ENCODE results near the gene CD74. TPM values are rescaled to one million over a fixed set of nuclear protein-coding genes. Genes with fewer than 3 reads are reported as not detected.

The CD74 gene
- total and polyA plus RNA-seq, 2 of the 13 experiments (the other 11 are each of a cell fraction or from before 2014, with no cell fraction given), result 34.1 to 84.4 TPM

GRCh38 chr5:150449517-150450339, 37.0 kb upstream of the CD74 start, which contains the start of gene RPS14 (continued):
- TF ChIP-seq, protein P1, sequence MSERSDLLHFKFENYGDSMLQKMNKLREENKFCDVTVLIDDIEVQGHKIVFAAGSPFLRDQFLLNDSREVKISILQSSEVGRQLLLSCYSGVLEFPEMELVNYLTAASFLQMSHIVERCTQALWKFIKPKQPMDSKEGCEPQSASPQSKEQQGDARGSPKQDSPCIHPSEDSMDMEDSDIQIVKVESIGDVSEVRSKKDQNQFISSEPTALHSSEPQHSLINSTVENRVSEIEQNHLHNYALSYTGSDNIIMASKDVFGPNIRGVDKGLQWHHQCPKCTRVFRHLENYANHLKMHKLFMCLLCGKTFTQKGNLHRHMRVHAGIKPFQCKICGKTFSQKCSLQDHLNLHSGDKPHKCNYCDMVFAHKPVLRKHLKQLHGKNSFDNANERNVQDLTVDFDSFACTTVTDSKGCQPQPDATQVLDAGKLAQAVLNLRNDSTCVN (CRISPR knock-in tag; IDR thresholded peaks at IDR 0.05; ENCODE audit: borderline replicate concordance), result peak; percentile 63; the same call in 1 of the 2 replicates
- TF ChIP-seq SIN3B (IDR thresholded peaks at IDR 0.05; ENCODE audit: low read length) (0 out of 2 replicates have a peak, but pooled peaks have one; percentile 38), ZBTB42 (CRISPR knock-in tag; IDR thresholded peaks at IDR 0.05) (0 out of 2 replicates have a peak, but pooled peaks have one; percentile 30), REL (CRISPR knock-in tag; conservative IDR thresholded peaks at IDR 0.05) (peak; percentile 87), HES4 (CRISPR knock-in tag; IDR thresholded peaks at IDR 0.05; ENCODE audit: borderline replicate concordance) (peak; percentile 23; the same call in 1 of the 2 replicates), ZFP1 (CRISPR knock-in tag; IDR thresholded peaks at IDR 0.05) (peak; percentile 80), MAF1 (CRISPR knock-in tag; IDR thresholded peaks at IDR 0.05; ENCODE audit: borderline replicate concordance) (no peak; the same call in 1 of the 2 replicates), ZNF414 (CRISPR knock-in tag; IDR thresholded peaks at IDR 0.05) (peak; percentile 44), EP300 (IDR thresholded peaks at IDR 0.05; ENCODE audit: low read depth in 2 of 2, low read length in 2 of 2) (no peak), EP300 (CRISPR knock-in tag; IDR thresholded peaks at IDR 0.05; ENCODE audit: borderline replicate concordance) (0 out of 2 replicates have a peak, but pooled peaks have one; percentile 10), ZKSCAN5 (CRISPR knock-in tag; IDR thresholded peaks at IDR 0.05) (no peak), ZFP62 (CRISPR knock-in tag; IDR thresholded peaks at IDR 0.05) (no peak), ZNF317 (CRISPR knock-in tag; IDR thresholded peaks at IDR 0.05) (peak; percentile 69; the same call in 1 of the 2 replicates), ZNF773 (CRISPR knock-in tag; IDR thresholded peaks at IDR 0.05; ENCODE audit: borderline replicate concordance) (no peak), CAMTA2 (CRISPR knock-in tag; IDR thresholded peaks at IDR 0.05; ENCODE audit: borderline replicate concordance) (peak; percentile 64; the same call in 1 of the 2 replicates), ZMYM2 (CRISPR knock-in tag; IDR thresholded peaks at IDR 0.05) (peak; percentile 99), ZNF263 (CRISPR knock-in tag; IDR thresholded peaks at IDR 0.05) (no peak), MIXL1 (CRISPR knock-in tag; IDR thresholded peaks at IDR 0.05) (peak; percentile 96)
- TF ChIP-seq, protein P2, sequence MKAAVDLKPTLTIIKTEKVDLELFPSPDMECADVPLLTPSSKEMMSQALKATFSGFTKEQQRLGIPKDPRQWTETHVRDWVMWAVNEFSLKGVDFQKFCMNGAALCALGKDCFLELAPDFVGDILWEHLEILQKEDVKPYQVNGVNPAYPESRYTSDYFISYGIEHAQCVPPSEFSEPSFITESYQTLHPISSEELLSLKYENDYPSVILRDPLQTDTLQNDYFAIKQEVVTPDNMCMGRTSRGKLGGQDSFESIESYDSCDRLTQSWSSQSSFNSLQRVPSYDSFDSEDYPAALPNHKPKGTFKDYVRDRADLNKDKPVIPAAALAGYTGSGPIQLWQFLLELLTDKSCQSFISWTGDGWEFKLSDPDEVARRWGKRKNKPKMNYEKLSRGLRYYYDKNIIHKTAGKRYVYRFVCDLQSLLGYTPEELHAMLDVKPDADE (CRISPR knock-in tag; IDR thresholded peaks at IDR 0.05), result peak; percentile 56; the same call in 1 of the 2 replicates
- TF ChIP-seq, protein P3, sequence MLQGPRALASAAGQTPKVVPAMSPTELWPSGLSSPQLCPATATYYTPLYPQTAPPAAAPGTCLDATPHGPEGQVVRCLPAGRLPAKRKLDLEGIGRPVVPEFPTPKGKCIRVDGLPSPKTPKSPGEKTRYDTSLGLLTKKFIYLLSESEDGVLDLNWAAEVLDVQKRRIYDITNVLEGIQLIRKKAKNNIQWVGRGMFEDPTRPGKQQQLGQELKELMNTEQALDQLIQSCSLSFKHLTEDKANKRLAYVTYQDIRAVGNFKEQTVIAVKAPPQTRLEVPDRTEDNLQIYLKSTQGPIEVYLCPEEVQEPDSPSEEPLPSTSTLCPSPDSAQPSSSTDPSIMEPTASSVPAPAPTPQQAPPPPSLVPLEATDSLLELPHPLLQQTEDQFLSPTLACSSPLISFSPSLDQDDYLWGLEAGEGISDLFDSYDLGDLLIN (CRISPR knock-in tag; IDR thresholded peaks at IDR 0.05; ENCODE audit: borderline replicate concordance), result 0 out of 2 replicates have a peak, but pooled peaks have one; percentile 12
- TF ChIP-seq, protein P4, sequence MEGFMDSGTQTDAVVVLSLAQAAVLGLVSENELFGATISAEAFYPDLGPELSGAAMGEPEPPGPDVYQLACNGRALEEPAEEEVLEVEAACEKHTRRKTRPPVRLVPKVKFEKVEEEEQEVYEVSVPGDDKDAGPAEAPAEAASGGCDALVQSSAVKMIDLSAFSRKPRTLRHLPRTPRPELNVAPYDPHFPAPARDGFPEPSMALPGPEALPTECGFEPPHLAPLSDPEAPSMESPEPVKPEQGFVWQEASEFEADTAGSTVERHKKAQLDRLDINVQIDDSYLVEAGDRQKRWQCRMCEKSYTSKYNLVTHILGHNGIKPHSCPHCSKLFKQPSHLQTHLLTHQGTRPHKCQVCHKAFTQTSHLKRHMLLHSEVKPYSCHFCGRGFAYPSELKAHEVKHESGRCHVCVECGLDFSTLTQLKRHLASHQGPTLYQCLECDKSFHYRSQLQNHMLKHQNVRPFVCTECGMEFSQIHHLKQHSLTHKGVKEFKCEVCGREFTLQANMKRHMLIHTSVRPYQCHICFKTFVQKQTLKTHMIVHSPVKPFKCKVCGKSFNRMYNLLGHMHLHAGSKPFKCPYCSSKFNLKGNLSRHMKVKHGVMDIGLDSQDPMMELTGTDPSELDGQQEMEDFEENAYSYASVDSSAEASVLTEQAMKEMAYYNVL (CRISPR knock-in tag; IDR thresholded peaks at IDR 0.05; ENCODE audit: borderline replicate concordance), result peak; percentile 70; the same call in 1 of the 2 replicates

Measured in HepG2 (cell line).